IMR-90 (cell line): Measurements from ENCODE around the gene SEMA4B. TPM values are rescaled to one million over a fixed set of nuclear protein-coding genes. Genes with fewer than 3 reads are reported as not detected.

ENCODE experiments used
- ATAC-seq: fragments of 200-7000 bp; cut with Tn5 transposase; 2 replicates; pipeline ENCODE4 v1.9.1; 2020; ENCODE audit warnings: low read depth, mild to moderate bottlenecking, moderate library complexity
- BruUV-seq: library from RNA; stranded (reverse); fragments of 400-500 nt; replicated peaks from 2 replicates; lab custom pipeline; 2021; lab: Mats Ljungman, UMichigan
- CTCF ChIA-PET: fragments of 300-600 bp; formaldehyde crosslinking; extraction: SDS; loops from one replicate; lab custom pipeline; 2021; ENCODE audit warnings: antibody characterized with exemption; lab: Yijun Ruan, JAX
- POLR2A ChIA-PET: fragments of 300-600 bp; sonication (Branson Sonifier 250); formaldehyde crosslinking; loops from one replicate; lab custom pipeline; 2022; ENCODE audit warnings: antibody characterized with exemption; ENCODE audit not compliant: unreplicated experiment; lab: Charles Lee
- DNase-seq: peaks from one replicate; pipeline ENCODE4 v3.0.0; 2013
- H2AFZ ChIP-seq: replicated peaks from 2 replicates; pipeline ENCODE3; 2013; ENCODE audit warnings: low read length, mild to moderate bottlenecking; ENCODE audit not compliant: poor library complexity
- H2AK5ac ChIP-seq: 2 replicates; pipeline ENCODE4 v1.6.1; 2013; ENCODE audit warnings: low read depth, low read length, inconsistent platforms
- H2AK9ac ChIP-seq: replicated peaks from 2 replicates; pipeline ENCODE3; 2013; ENCODE audit warnings: mild to moderate bottlenecking, low read depth, low read length, moderate library complexity; ENCODE audit not compliant: poor library complexity
- H2BK120ac ChIP-seq: 2 replicates; pipeline ENCODE4 v1.6.1; 2013; ENCODE audit warnings: low read depth, low read length, inconsistent platforms
- H2BK15ac ChIP-seq: 3 replicates; pipeline ENCODE4 v1.6.1; 2013; ENCODE audit warnings: low read depth, low read length, inconsistent platforms
- H2BK20ac ChIP-seq: 2 replicates; pipeline ENCODE4 v1.6.1; 2013; ENCODE audit warnings: low read depth, mild to moderate bottlenecking, inconsistent platforms, low read length, moderate library complexity
- H2BK5ac ChIP-seq: 2 replicates; pipeline ENCODE4 v1.6.1; 2013; ENCODE audit warnings: mild to moderate bottlenecking, low read depth, low read length, inconsistent platforms; ENCODE audit not compliant: poor library complexity, severe bottlenecking
- H3K14ac ChIP-seq: replicated peaks from 2 replicates; pipeline ENCODE4 v1.6.1; 2013; ENCODE audit warnings: low read depth, low read length, inconsistent platforms
- H3K18ac ChIP-seq: 2 replicates; pipeline ENCODE4 v1.6.1; 2013; ENCODE audit warnings: low read depth, low read length, control low read depth
- H3K23ac ChIP-seq: 2 replicates; pipeline ENCODE4 v1.6.1; 2013; ENCODE audit warnings: low read depth, low read length, inconsistent platforms
- H3K27ac ChIP-seq: 2 replicates; pipeline ENCODE4 v1.5.1; 2013; ENCODE audit warnings: mild to moderate bottlenecking, control low read depth, low read length; ENCODE audit not compliant: insufficient read depth
- H3K27me3 ChIP-seq: 2 replicates; pipeline ENCODE4 v1.6.1; 2013; ENCODE audit warnings: low read length; ENCODE audit not compliant: control insufficient read depth, insufficient read depth
- H3K36me3 ChIP-seq: 2 replicates; pipeline ENCODE4 v1.6.1; 2013; ENCODE audit warnings: low read length, mixed read lengths; ENCODE audit not compliant: control insufficient read depth, insufficient read depth
- H3K4ac ChIP-seq: 2 replicates; pipeline ENCODE4 v1.6.1; 2013; ENCODE audit warnings: low read depth, low read length, inconsistent platforms
- H3K4me1 ChIP-seq: 2 replicates; pipeline ENCODE4 v1.6.1; 2013; ENCODE audit warnings: low read length, mixed read lengths; ENCODE audit not compliant: control insufficient read depth, insufficient read depth
- H3K4me2 ChIP-seq: 2 replicates; pipeline ENCODE4 v1.6.1; 2013; ENCODE audit warnings: low read depth, mild to moderate bottlenecking, control low read depth, low read length, moderate library complexity
- H3K4me3 ChIP-seq: 2 replicates; pipeline ENCODE4 v1.5.1; 2013; ENCODE audit warnings: low read depth, mild to moderate bottlenecking, control low read depth, low read length, moderate library complexity; ENCODE audit not compliant: insufficient read depth
- H3K56ac ChIP-seq: 2 replicates; pipeline ENCODE4 v1.6.1; 2013; ENCODE audit warnings: low read length, inconsistent platforms; ENCODE audit not compliant: insufficient read depth; ENCODE audit errors: extremely low read depth
- H3K79me1 ChIP-seq, 2 experiments: 2 replicates each; pipeline ENCODE4 v1.6.1; 2013; ENCODE audit warnings: low read length in 2 of 2, inconsistent platforms in 1 of 2, low read depth in 1 of 2
- H3K9ac ChIP-seq: 2 replicates; pipeline ENCODE4 v1.6.1; 2013; ENCODE audit warnings: low read depth, low read length, control low read depth
- H3K9me1 ChIP-seq: 2 replicates; pipeline ENCODE4 v1.6.1; 2013; ENCODE audit warnings: low read length, inconsistent platforms; ENCODE audit not compliant: insufficient read depth
- H3K9me3 ChIP-seq: 2 replicates; pipeline ENCODE4 v1.6.1; 2013; ENCODE audit warnings: low read length; ENCODE audit not compliant: control insufficient read depth, insufficient read depth
- H4K20me1 ChIP-seq: 2 replicates; pipeline ENCODE4 v1.6.1; 2013; ENCODE audit warnings: low read length, inconsistent platforms; ENCODE audit not compliant: insufficient read depth
- H4K5ac ChIP-seq: 2 replicates; pipeline ENCODE4 v1.6.1; 2013; ENCODE audit warnings: mild to moderate bottlenecking, low read depth, low read length, control low read depth
- H4K8ac ChIP-seq, 2 experiments: 2 replicates each; pipeline ENCODE4 v1.6.1; 2013; ENCODE audit warnings: low read depth in 2 of 2, low read length in 2 of 2, control low read depth in 1 of 2, inconsistent platforms in 1 of 2
- H4K91ac ChIP-seq: 2 replicates; pipeline ENCODE4 v1.6.1; 2013; ENCODE audit warnings: low read depth, low read length, inconsistent platforms; ENCODE audit not compliant: insufficient read depth
- MAFK ChIP-seq: IDR thresholded peaks from 2 replicates; pipeline ENCODE4 v1.6.1; 2012; ENCODE audit warnings: low read depth, low read length, improper control_type of control experiment
- RAD21 ChIP-seq: IDR thresholded peaks from 2 replicates; pipeline ENCODE4 v1.6.1; 2012; ENCODE audit warnings: low read length, improper control_type of control experiment
- WGBS, 2 experiments: methylation state at CpG; one replicate each; pipeline versions ENCODE4 v1.1.5 to v1.1.7; 2013; ENCODE audit warnings: missing lambda C conversion rate in 2 of 2; ENCODE audit not compliant: insufficient read length in 1 of 2; ENCODE audit errors: extremely low coverage in 2 of 2; 5-methylcytosine and 5-hydroxymethylcytosine counted together
- dilution Hi-C: fragments of 300-500 bp; cut with HindIII; formaldehyde crosslinking; loops from one replicate; pipeline ENCODE4 v1.14.3; 2018; ENCODE audit warnings: low sequenced_read_pairs; ENCODE audit not compliant: unreplicated experiment
- in situ Hi-C: fragments of 300-500 bp; cut with MboI; formaldehyde crosslinking; loops from 3 replicates; pipeline ENCODE4 v1.14.3; 2019; ENCODE audit warnings: low sequenced_read_pairs, inconsistent platforms, mixed read lengths
- intact Hi-C: fragments of 100-400 bp; cut with micrococcal nuclease; formaldehyde crosslinking; loops from 2 replicates; pipeline ENCODE4 v1.10.0; 2022
- polyA plus RNA-seq, 3 experiments: library from polyadenylated mRNA; depleted of rRNA; stranded (reverse); fragments of >200 nt; gene quantifications; 2 replicates each; pipeline ENCODE4 v1.2.3, GENCODE V29; 2012; ENCODE audit warnings: low replicate concordance in 1 of 3
- total RNA-seq: library from RNA; depleted of rRNA; stranded (reverse); fragments of >200 nt; gene quantifications from 2 replicates; pipeline ENCODE4 v1.2.3, GENCODE V29; 2012

SEMA4B gene
- total and polyA plus RNA-seq, 2 of the 4 experiments (the other 2 are of a cell fraction): 5.0 to 22.5 TPM

GRCh38 chr15:90189781-90190467 lies 11.2 kb upstream of the SEMA4B start:
- Histone ChIP-seq H3K36me3 (no peaks in the 10 kb centered on the region), H2AFZ (no peak overlapping the region), H3K18ac (no peak overlapping the region), H2BK120ac (no peak overlapping the region), H2AK5ac (no peak overlapping the region), H3K9ac (no peak overlapping the region), H3K27ac (no peak overlapping the region), H4K91ac (no peak overlapping the region), H3K4me3 (no peak overlapping the region), H3K56ac (no peak overlapping the region), H2BK15ac (no peak overlapping the region), H3K14ac (no peak overlapping the region), H3K27me3 (no peaks in the 10 kb centered on the region), H4K5ac (no peak overlapping the region), H3K9me1 (peaks cover 9% of the 10 kb centered on the region), H3K23ac (no peak overlapping the region), H2BK20ac (no peak overlapping the region), H3K4me2 (no peak overlapping the region), H2AK9ac (no peak overlapping the region), H3K4me1 (peaks cover 15% of the 10 kb centered on the region), H3K9me3 (no peaks in the 10 kb centered on the region), H4K20me1 (no peaks in the 10 kb centered on the region), H3K79me1 (peaks cover 0 to 12% of the 10 kb centered on the region in 2 experiments; a peak in 2 of 4 replicates), H2BK5ac (no peak overlapping the region), H4K8ac (no peak overlapping the region), H3K4ac (no peak overlapping the region)
- dilution Hi-C loops (no loop called here), intact Hi-C loops (no loop called here), in situ Hi-C loops (no loop called here)
- ChIA-PET CTCF (no interaction called here), POLR2A (no interaction called here)
- no TSS peak for BruUV-seq
- WGBS, 2 experiments: 100% methylated on average over 1 of the region's 10 CpGs; no CpG with 5 or more reads in 1 of the 2 experiments
- TF ChIP-seq RAD21: no peak
- TF ChIP-seq MAFK: no peak
- DNase-seq (no peak), ATAC-seq (no peak)
